ENCODE results near the gene ZNF689. TPM values are rescaled to one million over a fixed set of nuclear protein-coding genes. Genes with fewer than 3 reads are reported as not detected.

The ZNF689 gene
- total RNA-seq, 2 donors from 2014 or later: 13.4 to 17.8 TPM

GRCh38 chr16:30626236-30626635 is 16.0 kb upstream of the ZNF689 start:
- Histone ChIP-seq H3K27me3 (replicated peaks; ENCODE audit: insufficient read depth) (no peaks in the 10 kb centered on the region), H3K4me3 (no peak overlapping the region), H3K4me1 (replicated peaks) (no peaks in the 10 kb centered on the region), H3K9me3 (no peaks in the 10 kb centered on the region), H3K27ac (no peak overlapping the region), H3K36me3 (no peaks in the 10 kb centered on the region)
- no peak for DNase-seq (ENCODE audit: low spot score)
- intact Hi-C loops (cut with DNase I): no loop called here
- no peak for TF ChIP-seq CTCF (IDR thresholded peaks at IDR 0.05)
- TF ChIP-seq POLR2AphosphoS5 (IDR thresholded peaks at IDR 0.05): no peak
- TF ChIP-seq POLR2A (IDR thresholded peaks at IDR 0.05): no peak
- WGBS: 90% methylated on average over 9 of the region's 9 CpGs

DNA sequence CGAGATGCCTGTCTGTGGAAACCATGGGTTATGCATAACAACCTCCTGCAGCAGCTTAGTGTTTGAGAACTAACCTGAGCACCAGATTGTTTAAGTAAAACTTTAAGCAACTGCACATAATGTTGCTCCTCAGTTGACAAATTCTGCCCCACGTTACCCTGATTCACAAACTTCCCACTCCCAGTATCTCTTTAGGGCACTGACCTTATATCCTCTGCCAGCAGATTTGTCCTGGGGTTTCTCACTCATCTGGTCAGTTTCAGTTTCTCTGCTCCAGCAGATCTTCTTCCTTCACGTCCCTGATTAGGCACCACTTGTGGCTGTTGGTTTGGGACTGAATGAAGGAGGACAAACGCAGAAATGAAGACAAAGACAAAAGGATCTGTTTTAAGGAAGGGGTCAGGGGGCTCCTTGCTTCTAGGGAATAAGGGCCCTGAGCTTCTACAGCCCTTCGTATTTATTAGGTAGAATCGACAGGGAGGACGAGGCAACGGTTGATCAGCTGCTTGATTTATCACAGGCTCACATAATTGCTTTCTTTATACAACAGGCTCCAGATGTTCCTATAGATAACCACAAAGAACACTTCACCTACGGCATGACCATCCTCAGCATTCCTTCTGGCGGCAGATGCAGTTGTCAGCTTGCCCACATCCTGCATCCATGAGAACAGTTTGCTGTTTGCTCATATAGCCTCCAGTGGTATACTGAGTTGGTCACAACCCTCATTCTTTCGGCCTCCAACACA is 13.5 kb upstream of the ZNF689 start:
- DNase-seq (ENCODE audit: low spot score): no peak
- Histone ChIP-seq H3K27ac (no peak overlapping the region), H3K36me3 (no peaks in the 10 kb centered on the region), H3K9me3 (no peaks in the 10 kb centered on the region), H3K4me1 (replicated peaks) (no peaks in the 10 kb centered on the region), H3K27me3 (replicated peaks; ENCODE audit: insufficient read depth) (no peaks in the 10 kb centered on the region), H3K4me3 (no peak overlapping the region)
- TF ChIP-seq POLR2AphosphoS5 (IDR thresholded peaks at IDR 0.05) (no peak), POLR2A (IDR thresholded peaks at IDR 0.05) (no peak), CTCF (IDR thresholded peaks at IDR 0.05) (no peak)
- intact Hi-C loops (cut with DNase I): no loop called here
- WGBS: 60% methylated on average over 11 of the region's 11 CpGs

DNA sequence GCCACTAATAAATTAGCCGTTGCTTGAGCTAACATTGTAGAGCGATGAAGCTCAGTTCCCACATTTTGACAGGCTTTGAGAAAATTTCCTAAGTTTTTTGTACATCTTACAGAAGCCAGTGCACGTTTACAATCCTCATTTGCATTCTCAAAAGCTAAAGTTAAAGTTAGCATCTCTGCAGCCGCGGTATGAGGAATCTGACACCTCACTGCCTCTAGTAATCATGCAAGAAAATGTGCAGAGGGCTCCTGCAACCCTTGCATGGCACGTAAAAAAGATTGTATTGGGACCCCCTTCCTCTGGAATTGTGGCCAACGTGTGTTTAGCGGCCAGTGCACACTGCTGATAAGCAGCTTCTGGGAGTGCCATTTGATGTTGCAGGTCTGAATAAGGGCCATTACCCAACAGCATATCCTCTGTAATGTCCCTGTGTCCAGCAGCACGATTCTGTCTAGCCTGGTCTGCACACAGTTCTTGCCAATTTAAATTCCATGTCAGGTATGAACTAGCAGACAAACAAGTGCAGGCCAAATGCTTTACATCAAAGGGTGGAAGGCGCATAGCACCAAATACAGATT is 12.4 kb upstream of the ZNF689 start:
- DNase-seq (ENCODE audit: low spot score): no peak
- Histone ChIP-seq H3K4me3 (no peak overlapping the region), H3K36me3 (no peaks in the 10 kb centered on the region), H3K27ac (no peak overlapping the region), H3K4me1 (replicated peaks) (no peaks in the 10 kb centered on the region), H3K9me3 (no peaks in the 10 kb centered on the region), H3K27me3 (replicated peaks; ENCODE audit: insufficient read depth) (no peaks in the 10 kb centered on the region)
- TF ChIP-seq POLR2AphosphoS5 (IDR thresholded peaks at IDR 0.05) (no peak), CTCF (IDR thresholded peaks at IDR 0.05) (no peak), POLR2A (IDR thresholded peaks at IDR 0.05) (no peak)
- 31% methylated on average over 10 of the region's 10 CpGs for WGBS
- intact Hi-C loops (cut with DNase I): no loop called here

GRCh38 chr16:30621765-30622164 is 11.6 kb upstream of the ZNF689 start:
- no peaks in the 10 kb centered on the region for H3K27me3 ChIP-seq (replicated peaks; ENCODE audit: insufficient read depth)
- no peak for DNase-seq (ENCODE audit: low spot score)

More at GRCh38 chr16:30621765-30622164, 11.6 kb upstream of the ZNF689 start:
- H3K4me3 ChIP-seq: no peak overlapping the region
- intact Hi-C loops (cut with DNase I): no loop called here
- TF ChIP-seq POLR2A (IDR thresholded peaks at IDR 0.05) (no peak), CTCF (IDR thresholded peaks at IDR 0.05) (no peak), POLR2AphosphoS5 (IDR thresholded peaks at IDR 0.05) (no peak)
- H3K9me3 ChIP-seq: no peaks in the 10 kb centered on the region
- H3K4me1 ChIP-seq (replicated peaks): no peaks in the 10 kb centered on the region
- H3K36me3 ChIP-seq: no peaks in the 10 kb centered on the region
- WGBS: 83% methylated on average over 5 of the region's 5 CpGs
- H3K27ac ChIP-seq: no peak overlapping the region
